ENCODE data around the gene PUS3. TPM values are rescaled to one million over a fixed set of nuclear protein-coding genes. Genes with fewer than 3 reads are reported as not detected.

Gene PUS3
- total RNA-seq, 2 experiments from 2014 or later = 14.9 to 18.5 TPM

DNA sequence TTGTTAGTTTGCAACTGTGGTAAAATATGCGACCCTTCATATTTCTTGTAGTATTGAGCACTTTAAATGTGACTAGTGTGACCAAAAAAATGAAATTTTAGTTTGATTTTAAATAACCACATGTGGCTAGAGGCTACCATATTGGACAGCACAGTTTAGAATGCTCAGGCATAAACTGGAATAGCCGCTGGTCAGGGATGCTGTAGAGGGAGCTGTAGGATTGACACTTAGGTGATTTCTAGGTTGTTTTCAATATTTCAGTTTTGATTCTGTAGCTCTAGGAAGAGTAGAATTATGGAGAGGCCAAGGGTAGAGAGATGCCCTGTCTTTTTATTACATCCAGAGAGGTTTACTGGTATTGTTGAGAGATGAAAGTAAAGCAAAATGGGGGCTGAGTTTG, 32.0 kb upstream of the PUS3 start:
- Mint-ChIP-seq H3K9me3 (no peaks in the 10 kb centered on the region), H3K4me1 (ENCODE audit: low read depth) (peaks cover 8% of the 10 kb centered on the region), H3K36me3 (ENCODE audit: low read depth) (no peaks in the 10 kb centered on the region), H3K4me3 (no peak overlapping the region), H3K27ac (no peak overlapping the region), H3K27me3 (ENCODE audit: low read depth) (no peaks in the 10 kb centered on the region)
- CTCF ChIA-PET = no interaction called here
- no peak for DNase-seq
- intact Hi-C loops (cut with micrococcal nuclease) = no loop called here

DNA sequence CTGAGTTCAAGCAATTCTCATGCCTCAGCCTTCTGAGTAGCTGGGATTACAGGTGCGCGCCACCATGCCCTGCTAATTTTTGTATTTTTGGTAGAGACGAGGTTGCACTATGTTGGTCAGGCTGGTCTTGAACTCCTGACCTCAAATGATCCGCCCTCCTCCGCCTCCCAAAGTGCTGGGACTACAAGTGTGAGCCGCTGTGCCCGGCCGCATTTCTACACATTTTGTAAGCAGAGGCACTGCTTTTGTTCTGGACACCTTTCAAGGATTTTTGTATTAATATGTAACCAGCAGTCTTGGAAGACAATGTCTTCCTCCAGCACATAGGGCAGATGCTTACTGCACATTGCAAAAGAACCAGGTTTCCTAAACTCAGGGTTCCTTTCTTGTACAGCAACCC, 31.5 kb upstream of the PUS3 start:
- no peak for DNase-seq
- CTCF ChIA-PET = interaction anchor here (0.6 kb wide), 1 partner anchor 11 kb away, joined by 4 read pairs; no protein-coding TSS in a partner anchor
- no peaks in the 10 kb centered on the region for H3K36me3 Mint-ChIP-seq (ENCODE audit: low read depth)
- H3K27me3 Mint-ChIP-seq (ENCODE audit: low read depth) = no peaks in the 10 kb centered on the region
- no peak overlapping the region for H3K27ac Mint-ChIP-seq
- intact Hi-C loops (cut with micrococcal nuclease) = no loop called here
- no peak overlapping the region for H3K4me3 Mint-ChIP-seq
- no peaks in the 10 kb centered on the region for H3K9me3 Mint-ChIP-seq
- peaks cover 8% of the 10 kb centered on the region for H3K4me1 Mint-ChIP-seq (ENCODE audit: low read depth)

DNA sequence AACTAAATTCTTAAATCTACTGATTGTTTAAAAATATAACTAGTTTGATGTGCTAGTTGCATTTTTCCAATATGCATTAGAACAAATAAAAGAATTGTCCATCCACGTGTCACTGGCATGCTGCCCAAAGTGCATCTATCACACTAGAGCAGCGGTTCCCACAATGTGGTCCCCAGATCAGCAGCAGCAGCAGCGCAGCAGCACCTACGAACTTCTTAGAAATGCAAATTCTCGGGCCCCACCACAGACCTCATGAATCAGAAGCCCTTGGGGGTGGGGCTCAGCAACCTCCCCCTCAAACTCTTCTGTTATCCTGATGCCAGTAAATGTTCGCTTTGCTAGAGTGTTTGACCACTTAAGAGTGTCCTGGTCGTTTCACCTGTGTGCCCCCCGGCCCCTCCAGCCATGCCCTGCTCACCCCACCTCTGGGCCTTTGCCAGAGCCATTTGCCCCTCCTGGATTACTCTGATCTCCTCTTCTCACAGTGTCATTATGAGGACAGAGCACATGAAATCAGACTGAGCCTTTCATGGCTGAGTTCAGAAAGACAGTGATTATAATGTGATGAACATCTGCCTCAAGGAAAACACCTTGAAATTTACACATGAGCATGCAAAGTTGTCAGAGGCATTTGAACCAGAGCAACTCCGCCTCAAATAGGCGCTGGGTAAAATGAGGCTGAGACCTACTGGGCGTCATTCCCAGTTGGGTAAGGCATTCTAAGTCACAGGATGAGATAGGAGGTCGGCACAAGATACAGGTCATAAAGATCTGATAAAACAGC, 30.2 kb upstream of the PUS3 start:
- DNase-seq = no peak
- intact Hi-C loops (cut with micrococcal nuclease) = no loop called here
- Mint-ChIP-seq H3K27me3 (ENCODE audit: low read depth) (no peaks in the 10 kb centered on the region), H3K4me3 (no peak overlapping the region), H3K9me3 (no peaks in the 10 kb centered on the region), H3K36me3 (ENCODE audit: low read depth) (no peaks in the 10 kb centered on the region), H3K4me1 (ENCODE audit: low read depth) (peaks cover under 1% of the 10 kb centered on the region), H3K27ac (no peak overlapping the region)
- CTCF ChIA-PET = interaction anchor here (2.6 kb wide), 1 partner anchor 9 kb away, joined by 11 read pairs; no protein-coding TSS in a partner anchor

DNA sequence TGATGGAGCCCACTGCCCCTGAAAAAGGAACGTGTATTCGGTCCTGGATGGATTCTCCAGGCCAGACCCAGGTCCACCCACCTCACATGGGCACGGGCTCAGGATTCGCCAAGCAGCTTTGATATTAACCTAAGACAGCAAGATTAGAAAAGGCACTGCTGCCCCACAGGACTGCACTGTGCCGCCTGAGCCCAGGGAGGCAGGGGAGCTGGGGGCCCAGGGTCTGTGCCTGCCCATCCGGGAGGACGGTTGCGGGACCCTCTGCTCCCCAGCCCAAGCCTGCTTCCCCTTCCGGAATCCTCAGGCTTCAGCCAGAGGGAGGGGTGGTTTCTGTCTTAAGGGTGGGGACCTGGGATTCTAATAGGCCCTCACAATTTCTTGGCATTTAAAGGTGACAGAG, 29.3 kb upstream of the PUS3 start:
- H3K4me1 Mint-ChIP-seq (ENCODE audit: low read depth) = no peaks in the 10 kb centered on the region
- intact Hi-C loops (cut with micrococcal nuclease) = no loop called here
- no peak overlapping the region for H3K4me3 Mint-ChIP-seq
- DNase-seq = no peak
- H3K27ac Mint-ChIP-seq = no peak overlapping the region
- CTCF ChIA-PET = interaction anchor here (2.6 kb wide), 1 partner anchor 10 kb away, joined by 11 read pairs; no protein-coding TSS in a partner anchor
- H3K27me3 Mint-ChIP-seq (ENCODE audit: low read depth) = no peaks in the 10 kb centered on the region
- no peaks in the 10 kb centered on the region for H3K36me3 Mint-ChIP-seq (ENCODE audit: low read depth)
- H3K9me3 Mint-ChIP-seq = no peaks in the 10 kb centered on the region

DNA sequence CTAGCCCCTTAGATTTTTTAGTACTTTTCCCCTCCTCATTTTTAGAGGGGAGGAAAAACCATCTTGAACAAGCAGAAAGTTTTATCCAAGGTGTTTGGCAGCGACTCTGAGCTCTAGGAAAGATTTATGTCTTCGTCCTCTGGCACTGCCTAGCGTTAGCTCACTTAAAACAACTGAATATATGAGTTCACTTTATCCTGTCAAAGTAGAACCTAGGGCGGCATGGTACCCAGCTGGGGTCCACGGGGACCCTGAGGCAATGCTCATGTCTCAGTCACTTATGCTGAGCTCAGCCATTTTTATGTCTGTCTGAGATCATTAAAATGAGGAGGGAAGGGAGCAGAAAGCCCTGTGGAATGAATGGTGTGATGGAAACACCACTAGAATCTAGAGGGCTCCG, 28.7 kb upstream of the PUS3 start:
- no peaks in the 10 kb centered on the region for H3K9me3 Mint-ChIP-seq
- no peak overlapping the region for H3K27ac Mint-ChIP-seq
- no peaks in the 10 kb centered on the region for H3K36me3 Mint-ChIP-seq (ENCODE audit: low read depth)
- intact Hi-C loops (cut with micrococcal nuclease) = no loop called here
- H3K4me1 Mint-ChIP-seq (ENCODE audit: low read depth) = no peaks in the 10 kb centered on the region
- H3K4me3 Mint-ChIP-seq = no peak overlapping the region
- CTCF ChIA-PET = interaction anchor here (0.6 to 2.6 kb wide), 2 partner anchors 10 to 178 kb away, joined by 3 to 11 read pairs; no protein-coding TSS in a partner anchor
- DNase-seq = no peak
- peaks cover 2% of the 10 kb centered on the region for H3K27me3 Mint-ChIP-seq (ENCODE audit: low read depth)

DNA sequence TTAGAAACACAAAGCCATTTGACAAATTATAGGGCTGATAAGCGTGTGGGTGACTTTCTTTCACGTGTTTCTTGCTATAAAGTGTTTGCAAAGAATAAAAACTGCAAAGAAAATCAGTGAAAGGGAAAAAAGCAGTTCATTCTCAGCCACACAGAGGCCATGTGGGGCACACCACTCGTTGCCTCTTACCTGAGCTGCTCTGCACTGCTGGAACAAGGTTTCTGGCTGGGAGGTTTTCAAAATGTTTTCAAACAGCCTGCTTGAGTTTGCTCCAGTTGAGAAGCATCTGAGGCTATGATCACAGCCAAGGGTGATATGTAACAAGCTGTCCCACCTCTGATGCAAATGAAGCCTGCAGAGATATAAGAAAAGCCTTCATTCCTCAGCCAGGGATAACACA, 28.1 kb upstream of the PUS3 start:
- Mint-ChIP-seq H3K27ac (no peak overlapping the region), H3K9me3 (no peaks in the 10 kb centered on the region), H3K27me3 (ENCODE audit: low read depth) (peaks cover 2% of the 10 kb centered on the region), H3K36me3 (ENCODE audit: low read depth) (no peaks in the 10 kb centered on the region), H3K4me1 (ENCODE audit: low read depth) (no peaks in the 10 kb centered on the region), H3K4me3 (no peak overlapping the region)
- intact Hi-C loops (cut with micrococcal nuclease) = no loop called here
- CTCF ChIA-PET = interaction anchor here (0.6 to 2.6 kb wide), 3 partner anchors 11 to 263 kb away, joined by 3 to 11 read pairs (median 3); no protein-coding TSS in a partner anchor
- no peak for DNase-seq

DNA sequence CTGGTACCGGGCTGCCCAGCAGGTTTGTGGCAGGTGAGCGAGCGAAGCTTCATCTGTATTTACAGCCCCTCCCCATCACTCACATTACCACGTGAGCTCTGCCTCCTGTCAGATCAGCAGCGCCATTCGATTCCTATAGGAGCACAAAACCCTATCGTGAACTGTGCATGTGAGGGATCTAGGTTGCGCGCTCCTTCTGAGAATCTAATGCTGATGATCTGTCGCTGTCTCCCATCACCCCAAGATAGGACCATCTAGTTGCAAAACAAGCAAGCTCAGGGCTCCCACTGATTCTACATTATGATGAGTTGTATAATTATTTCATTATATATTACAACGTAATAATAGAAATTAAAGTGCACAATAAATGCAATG, 27.1 kb upstream of the PUS3 start:
- CTCF ChIA-PET = interaction anchor here (0.6 to 1.1 kb wide), 2 partner anchors 20 to 264 kb away, joined by 3 to 4 read pairs; no protein-coding TSS in a partner anchor
- Mint-ChIP-seq H3K4me1 (ENCODE audit: low read depth) (no peaks in the 10 kb centered on the region), H3K4me3 (no peak overlapping the region), H3K27me3 (ENCODE audit: low read depth) (peaks cover 2% of the 10 kb centered on the region), H3K36me3 (ENCODE audit: low read depth) (no peaks in the 10 kb centered on the region), H3K27ac (no peak overlapping the region), H3K9me3 (no peaks in the 10 kb centered on the region)
- DNase-seq = no peak
- intact Hi-C loops (cut with micrococcal nuclease) = no loop called here

DNA sequence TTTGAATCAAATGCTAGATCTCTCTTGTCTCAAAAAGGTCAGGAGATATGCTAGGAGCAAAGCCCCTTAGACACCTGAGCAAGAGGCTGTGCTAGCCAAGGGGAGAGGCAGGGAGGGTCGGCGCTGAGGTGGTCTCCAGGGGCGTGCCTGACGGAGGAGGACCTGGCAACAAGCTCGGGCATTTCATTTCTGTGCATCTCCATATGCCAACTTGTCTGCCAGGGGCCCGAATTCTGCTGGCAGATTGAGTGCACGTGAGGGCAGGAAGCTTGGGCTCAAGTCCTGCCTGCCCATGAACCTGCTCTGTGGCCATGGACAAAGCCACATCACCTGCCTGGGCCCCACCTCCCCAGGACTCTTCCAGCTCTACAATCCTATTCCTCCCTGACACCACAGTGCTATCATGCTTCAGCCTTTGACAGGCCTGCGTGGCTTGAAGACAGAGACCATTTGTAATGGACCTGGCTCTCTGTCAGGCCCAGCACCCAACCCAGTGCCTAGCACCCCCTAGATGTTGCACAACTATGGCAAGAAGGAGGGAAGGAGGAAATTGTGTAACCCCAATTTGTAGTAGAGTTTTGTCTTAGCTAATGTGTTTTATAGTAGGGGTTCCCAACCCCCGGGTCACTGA, 26.6 kb upstream of the PUS3 start:
- intact Hi-C loops (cut with micrococcal nuclease) = no loop called here
- H3K27ac Mint-ChIP-seq = no peak overlapping the region
- H3K9me3 Mint-ChIP-seq = no peaks in the 10 kb centered on the region
- no peaks in the 10 kb centered on the region for H3K36me3 Mint-ChIP-seq (ENCODE audit: low read depth)
- peaks cover 2% of the 10 kb centered on the region for H3K27me3 Mint-ChIP-seq (ENCODE audit: low read depth)
- no peaks in the 10 kb centered on the region for H3K4me1 Mint-ChIP-seq (ENCODE audit: low read depth)
- no peak for DNase-seq
- H3K4me3 Mint-ChIP-seq = no peak overlapping the region
- CTCF ChIA-PET = no interaction called here

DNA sequence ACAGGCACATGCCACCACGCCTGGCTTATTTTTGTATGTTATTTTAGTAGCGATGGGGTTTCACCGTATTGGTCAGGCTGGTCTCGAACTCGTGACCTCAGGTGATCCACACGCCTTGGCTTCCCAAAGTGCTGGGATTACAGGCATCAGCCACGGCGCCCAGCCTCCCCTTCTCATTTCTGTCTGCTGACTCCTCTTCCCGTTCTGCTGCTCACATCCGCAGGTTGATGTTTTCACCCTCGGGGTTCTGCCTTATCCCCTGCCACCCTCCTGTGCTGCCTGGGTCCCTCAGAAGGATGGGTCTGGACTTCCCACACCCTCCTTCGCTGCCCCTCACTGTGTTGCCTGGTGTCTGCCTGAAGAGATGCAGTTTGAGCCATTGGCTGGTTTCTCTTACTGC, 23.7 kb upstream of the PUS3 start:
- Mint-ChIP-seq H3K9me3 (no peaks in the 10 kb centered on the region), H3K4me1 (ENCODE audit: low read depth) (no peaks in the 10 kb centered on the region), H3K27me3 (ENCODE audit: low read depth) (peaks cover 2% of the 10 kb centered on the region), H3K27ac (no peak overlapping the region), H3K4me3 (no peak overlapping the region), H3K36me3 (ENCODE audit: low read depth) (no peaks in the 10 kb centered on the region)
- CTCF ChIA-PET = interaction anchor here (1.3 kb wide), 1 partner anchor 9 kb away, joined by 5 read pairs; no protein-coding TSS in a partner anchor
- no peak for DNase-seq
- intact Hi-C loops (cut with micrococcal nuclease) = no loop called here

DNA sequence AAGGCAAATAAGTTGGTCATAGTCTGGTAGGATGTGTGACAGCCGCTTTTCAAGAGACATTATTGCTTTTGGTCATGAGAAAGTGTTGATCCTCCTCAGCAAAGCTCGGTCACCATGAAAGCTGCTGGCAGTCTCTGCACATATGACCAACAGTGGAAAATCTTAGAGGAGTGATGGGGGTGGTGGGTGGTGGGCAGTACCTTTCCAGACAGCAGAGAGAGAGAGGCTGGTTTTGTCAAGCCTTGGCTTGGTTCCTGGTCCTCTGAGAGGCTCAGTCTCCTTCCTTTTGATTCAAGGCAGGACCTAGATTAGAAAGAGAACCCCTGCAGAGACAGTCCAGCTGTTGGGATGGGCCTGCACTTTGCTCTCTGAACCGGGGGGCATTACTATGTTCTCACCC, 22.8 kb upstream of the PUS3 start:
- Mint-ChIP-seq H3K4me1 (ENCODE audit: low read depth) (no peaks in the 10 kb centered on the region), H3K27ac (no peak overlapping the region), H3K36me3 (ENCODE audit: low read depth) (no peaks in the 10 kb centered on the region), H3K9me3 (no peaks in the 10 kb centered on the region), H3K4me3 (no peak overlapping the region), H3K27me3 (ENCODE audit: low read depth) (peaks cover 2% of the 10 kb centered on the region)
- CTCF ChIA-PET = interaction anchor here (1.6 kb wide), 1 partner anchor 268 kb away, joined by 8 read pairs; no protein-coding TSS in a partner anchor
- intact Hi-C loops (cut with micrococcal nuclease) = no loop called here
- DNase-seq = no peak

DNA sequence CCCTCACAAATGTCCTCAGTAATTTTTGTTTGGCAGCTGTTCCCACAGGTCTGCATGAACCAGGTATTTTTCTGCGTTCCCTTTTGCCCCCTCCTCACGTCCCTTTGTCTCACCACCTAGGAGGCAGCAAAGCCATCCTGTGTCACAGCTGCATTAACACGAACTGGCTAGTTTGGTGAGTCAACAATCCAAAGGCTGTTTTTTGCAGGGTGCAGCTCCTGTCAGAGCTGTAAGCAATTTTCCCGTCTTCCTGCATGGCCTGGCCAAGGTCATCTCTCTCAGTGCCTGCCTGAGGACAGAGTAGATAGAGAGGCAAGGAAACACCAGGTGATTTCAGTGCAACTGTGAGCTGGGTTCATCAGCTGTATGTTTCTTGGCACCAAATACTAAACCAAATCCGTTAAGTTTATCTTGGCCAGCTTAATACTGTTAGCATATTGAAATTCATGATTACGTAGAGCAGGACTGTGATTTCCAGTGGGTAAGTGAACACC, 22.3 kb upstream of the PUS3 start:
- intact Hi-C loops (cut with micrococcal nuclease) = no loop called here
- H3K27me3 Mint-ChIP-seq (ENCODE audit: low read depth) = peaks cover 4% of the 10 kb centered on the region

DNA sequence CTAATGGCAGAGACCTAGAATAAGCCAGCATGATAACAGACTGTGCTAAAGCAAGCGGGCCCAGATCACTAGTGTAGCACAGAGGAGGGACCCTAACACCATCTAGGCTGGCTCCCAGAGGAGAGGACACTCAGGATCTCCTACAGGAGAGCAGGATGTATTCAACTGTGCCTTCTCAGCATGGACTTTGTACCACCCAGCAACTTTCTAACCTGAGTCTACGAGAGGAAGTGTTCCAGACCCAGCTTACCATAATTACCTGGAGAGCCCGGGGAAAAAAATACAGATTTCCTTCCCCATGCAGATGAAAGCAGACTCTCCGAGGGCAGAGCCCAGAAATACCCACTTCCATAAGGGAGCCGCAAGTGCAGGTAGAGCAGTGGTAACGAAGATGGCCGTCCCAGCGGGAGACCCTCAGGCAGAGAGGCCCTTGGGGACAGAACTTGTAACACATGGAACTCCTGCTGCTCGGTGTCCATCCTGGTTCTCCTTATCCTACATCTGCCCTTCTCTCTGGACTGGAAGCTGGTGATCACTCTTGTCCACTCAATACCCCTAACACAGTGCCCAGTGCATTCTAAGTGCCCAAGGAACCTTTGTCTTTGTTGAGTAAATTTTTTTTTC, 21.5 kb upstream of the PUS3 start:
- intact Hi-C loops (cut with micrococcal nuclease) = loop anchor here (5.0 kb wide), 1 partner anchor 198 kb away; no protein-coding TSS in a partner anchor
- Mint-ChIP-seq H3K36me3 (ENCODE audit: low read depth) (no peaks in the 10 kb centered on the region), H3K4me1 (ENCODE audit: low read depth) (no peaks in the 10 kb centered on the region), H3K4me3 (no peak overlapping the region), H3K9me3 (no peaks in the 10 kb centered on the region), H3K27ac (no peak overlapping the region), H3K27me3 (ENCODE audit: low read depth) (peaks cover 4% of the 10 kb centered on the region)
- DNase-seq = no peak
- CTCF ChIA-PET = interaction anchor here (1.1 to 1.6 kb wide), 3 partner anchors 10 to 269 kb away, joined by 4 to 8 read pairs (median 8); no protein-coding TSS in a partner anchor

More for the DNA sequence above, 22.3 kb upstream of the PUS3 start:
- Mint-ChIP-seq H3K27ac (no peak overlapping the region), H3K4me1 (ENCODE audit: low read depth) (no peaks in the 10 kb centered on the region), H3K9me3 (no peaks in the 10 kb centered on the region), H3K36me3 (ENCODE audit: low read depth) (no peaks in the 10 kb centered on the region), H3K4me3 (no peak overlapping the region)
- CTCF ChIA-PET = interaction anchor here (1.6 kb wide), 1 partner anchor 269 kb away, joined by 8 read pairs; no protein-coding TSS in a partner anchor
- DNase-seq = no peak
